ENCODE data around the gene MED12. TPM values are rescaled to one million over a fixed set of nuclear protein-coding genes. Genes with fewer than 3 reads are reported as not detected.
A peak's percentile ranks its signal among the peaks of the same experiment; 100 is the strongest.

MED12 gene
- total RNA-seq, 1 donor from 2014 or later: 123 TPM

GRCh38 chrX:71143508-71143907 lies 25.1 kb downstream of the MED12 start:
- no peak overlapping the region for H3K4me3 Mint-ChIP-seq (ENCODE audit: low read depth)
- peaks cover 13% of the 10 kb centered on the region for H3K9me3 Mint-ChIP-seq (ENCODE audit: low read depth)
- TF ChIP-seq CTCF (IDR thresholded peaks at IDR 0.05; ENCODE audit: unreplicated experiment): no peak
- peaks cover 14% of the 10 kb centered on the region for H3K4me1 Mint-ChIP-seq (ENCODE audit: low read depth)
- no peaks in the 10 kb centered on the region for H3K27me3 Mint-ChIP-seq
- peaks cover 9% of the 10 kb centered on the region for H3K36me3 Mint-ChIP-seq (ENCODE audit: insufficient read depth)
- no peak overlapping the region for H3K27ac Mint-ChIP-seq
- no peak for DNase-seq (ENCODE audit: low spot score, unreplicated experiment)

GRCh38 chrX:71144651-71145050 lies 26.3 kb downstream of the MED12 start, which contains the start of gene NLGN3:
Gene NLGN3, plus strand, starts transcription at chrX:71144841. Its CDS starts 2,909 bp downstream, at chrX:71147750.
- Mint-ChIP-seq H3K27me3 (no peaks in the 10 kb centered on the region), H3K9me3 (ENCODE audit: low read depth) (peaks cover 6% of the 10 kb centered on the region), H3K27ac (peak within 1 kb of the TSS; percentile 0), H3K36me3 (ENCODE audit: insufficient read depth) (peaks cover 1% of the 10 kb centered on the region), H3K4me3 (ENCODE audit: low read depth) (peak within 1 kb of the TSS; percentile 65), H3K4me1 (ENCODE audit: low read depth) (peaks cover 14% of the 10 kb centered on the region)
- DNase-seq (ENCODE audit: low spot score, unreplicated experiment): no peak
- TF ChIP-seq CTCF (IDR thresholded peaks at IDR 0.05; ENCODE audit: unreplicated experiment): no peak

GRCh38 chrX:71147496-71148277 lies 29.3 kb downstream of the MED12 start:
- Mint-ChIP-seq H3K4me3 (ENCODE audit: low read depth) (no peak overlapping the region), H3K36me3 (ENCODE audit: insufficient read depth) (peaks cover 1% of the 10 kb centered on the region), H3K9me3 (ENCODE audit: low read depth) (peaks cover 6% of the 10 kb centered on the region), H3K27me3 (no peaks in the 10 kb centered on the region), H3K27ac (no peak overlapping the region), H3K4me1 (ENCODE audit: low read depth) (peaks cover 14% of the 10 kb centered on the region)
- TF ChIP-seq CTCF (IDR thresholded peaks at IDR 0.05; ENCODE audit: unreplicated experiment): no peak
- no peak for DNase-seq (ENCODE audit: low spot score, unreplicated experiment)

GRCh38 chrX:71148278-71148663 lies 29.9 kb downstream of the MED12 start:
- no peak for TF ChIP-seq CTCF (IDR thresholded peaks at IDR 0.05; ENCODE audit: unreplicated experiment)
- no peaks in the 10 kb centered on the region for H3K27me3 Mint-ChIP-seq
- no peak for DNase-seq (ENCODE audit: low spot score, unreplicated experiment)
- H3K4me1 Mint-ChIP-seq (ENCODE audit: low read depth): peaks cover 14% of the 10 kb centered on the region
- no peak overlapping the region for H3K4me3 Mint-ChIP-seq (ENCODE audit: low read depth)
- H3K27ac Mint-ChIP-seq: no peak overlapping the region
- peaks cover 1% of the 10 kb centered on the region for H3K36me3 Mint-ChIP-seq (ENCODE audit: insufficient read depth)
- H3K9me3 Mint-ChIP-seq (ENCODE audit: low read depth): peaks cover 6% of the 10 kb centered on the region

- Mint-ChIP-seq H3K27me3 (no peaks in the 10 kb centered on the region), H3K4me1 (ENCODE audit: low read depth) (peaks cover 2% of the 10 kb centered on the region), H3K9me3 (ENCODE audit: low read depth) (peaks cover 9% of the 10 kb centered on the region), H3K27ac (no peak overlapping the region), H3K36me3 (ENCODE audit: insufficient read depth) (peaks cover 2% of the 10 kb centered on the region), H3K4me3 (ENCODE audit: low read depth) (no peak overlapping the region)
- no peak for TF ChIP-seq CTCF (IDR thresholded peaks at IDR 0.05; ENCODE audit: unreplicated experiment)
- DNase-seq (ENCODE audit: low spot score, unreplicated experiment): no peak
Measured at GRCh38 chrX:71151366-71151765, 33.0 kb downstream of the MED12 start.
